Liver (tissue), 9 donors: Measurements from ENCODE around the gene KXD1. TPM values are rescaled to one million over a fixed set of nuclear protein-coding genes. Genes with fewer than 3 reads are reported as not detected.
"Not testable (repeated sequence)": the region's sequence is repeated elsewhere in the genome, so short reads cannot be mapped to it uniquely, and the experiment has no call there.

Source experiments
- DNase-seq: peaks from one replicate; pipeline ENCODE4 v3.0.0-alpha.2; 2017; ENCODE audit warnings: low spot score
- H3K27ac ChIP-seq, 2 donors: one replicate each; pipeline ENCODE4 v1.7.0; 2013; ENCODE audit warnings: inconsistent platforms in 2 of 2, low read length in 2 of 2, control low read depth in 1 of 2, low read depth in 1 of 2, mild to moderate bottlenecking in 1 of 2
- H3K27me3 ChIP-seq, 4 donors: one replicate each; pipeline versions ENCODE4 v1.6.1 to v1.7.0; 2013; ENCODE audit warnings: low read length in 3 of 4, inconsistent platforms in 1 of 4, mild to moderate bottlenecking in 1 of 4, moderate library complexity in 1 of 4; ENCODE audit not compliant: control insufficient read depth in 4 of 4, insufficient read depth in 4 of 4
- H3K36me3 ChIP-seq, 4 donors: one replicate each; pipeline versions ENCODE4 v1.6.1 to v1.7.0; 2013; ENCODE audit warnings: low read length in 3 of 4, mild to moderate bottlenecking in 3 of 4, low read depth in 1 of 4, moderate library complexity in 1 of 4; ENCODE audit not compliant: control insufficient read depth in 4 of 4, insufficient read depth in 3 of 4
- H3K4me1 ChIP-seq, 4 donors: one replicate each; pipeline versions ENCODE4 v1.6.1 to v1.7.0; 2013; ENCODE audit warnings: low read length in 3 of 4, mild to moderate bottlenecking in 3 of 4, moderate library complexity in 1 of 4; ENCODE audit not compliant: control insufficient read depth in 4 of 4, insufficient read depth in 4 of 4
- H3K4me3 ChIP-seq, 3 donors: one replicate each; pipeline versions ENCODE4 v1.6.1 to v1.7.0; 2013; ENCODE audit warnings: low read length in 3 of 3, control low read depth in 1 of 3, low read depth in 1 of 3, mild to moderate bottlenecking in 1 of 3
- H3K9ac ChIP-seq, 2 donors: one replicate each; pipeline ENCODE4 v1.7.0; 2013; ENCODE audit warnings: low read length in 2 of 2, mild to moderate bottlenecking in 2 of 2, moderate library complexity in 2 of 2, control low read depth in 1 of 2, low read depth in 1 of 2
- H3K9me3 ChIP-seq, 4 donors: one replicate each; pipeline versions ENCODE4 v1.6.1 to v1.7.0; 2013; ENCODE audit warnings: low read length in 3 of 4; ENCODE audit not compliant: control insufficient read depth in 4 of 4
- EGR1 ChIP-seq, 2 donors: IDR thresholded peaks; 2 replicates each; pipeline ENCODE4 v1.6.1; 2016 to 2018; ENCODE audit warnings: antibody characterized with exemption in 2 of 2, low read depth in 2 of 2
- FOXA1 ChIP-seq: IDR thresholded peaks from 2 replicates; pipeline ENCODE4 v1.6.1; 2016; ENCODE audit warnings: antibody characterized with exemption
- FOXA2 ChIP-seq: IDR thresholded peaks from 2 replicates; pipeline ENCODE4 v1.6.1; 2016; ENCODE audit warnings: antibody characterized with exemption
- GABPA ChIP-seq, 2 donors: IDR thresholded peaks in 1 of 2; conservative IDR thresholded peaks in 1 of 2; 2 replicates each; pipeline ENCODE4 v1.6.1; 2016; ENCODE audit warnings: antibody characterized with exemption in 2 of 2, mild to moderate bottlenecking in 1 of 2, moderate library complexity in 1 of 2
- HNF4A ChIP-seq, 2 donors: conservative IDR thresholded peaks; 2 replicates each; pipeline ENCODE4 v1.6.1; 2016; ENCODE audit warnings: antibody characterized with exemption in 2 of 2, mild to moderate bottlenecking in 2 of 2
- HNF4G ChIP-seq: IDR thresholded peaks from 2 replicates; pipeline ENCODE4 v1.6.1; 2016; ENCODE audit warnings: antibody characterized with exemption
- NR2F2 ChIP-seq: IDR thresholded peaks from 2 replicates; pipeline ENCODE4 v1.6.1; 2016; ENCODE audit warnings: antibody characterized with exemption
- RAD21 ChIP-seq, 2 donors: IDR thresholded peaks; 2 replicates each; pipeline ENCODE4 v1.6.1; 2016; ENCODE audit warnings: antibody characterized with exemption in 2 of 2, mild to moderate bottlenecking in 2 of 2
- RXRA ChIP-seq, 2 donors: IDR thresholded peaks; 2 replicates each; pipeline ENCODE4 v1.6.1; 2017 to 2018; ENCODE audit warnings: antibody characterized with exemption in 2 of 2, mild to moderate bottlenecking in 1 of 2
- SP1 ChIP-seq: IDR thresholded peaks from 2 replicates; pipeline ENCODE4 v1.6.1; 2018; ENCODE audit warnings: antibody characterized with exemption, mild to moderate bottlenecking
- TAF1 ChIP-seq: conservative IDR thresholded peaks from 2 replicates; pipeline ENCODE4 v1.6.1; 2016; ENCODE audit warnings: antibody characterized with exemption, mild to moderate bottlenecking
- YY1 ChIP-seq: IDR thresholded peaks from 2 replicates; pipeline ENCODE4 v1.6.1; 2016; ENCODE audit warnings: antibody characterized with exemption, mild to moderate bottlenecking
- WGBS: extraction: QIAGEN DNeasy Blood & Tissue Kit; methylation state at CpG from one replicate; pipeline ENCODE4 v1.1.7; 2013; 5-methylcytosine and 5-hydroxymethylcytosine counted together
- polyA plus RNA-seq, 2 donors: library from polyadenylated mRNA; stranded (reverse) in 1 of 2; unstranded in 1 of 2; fragments of 200-250 nt in 1 of 2; fragments of >200 nt in 1 of 2; fragmentation: Nextera tagmentation in 1 of 2; extraction: Ambion mirVana in 1 of 2; gene quantifications; one replicate each; pipeline versions ENCODE4 v1.2.1 to v1.2.3, GENCODE V29; 2013 to 2015
- total RNA-seq, 2 donors: library from RNA; depleted of rRNA; stranded (reverse); fragments of >200 nt; gene quantifications; one replicate each; pipeline ENCODE4 v1.2.3, GENCODE V29; 2014
- TF ChIP-seq, protein P1 (sequence below): fragments of 150-350 bp; IDR thresholded peaks from 2 replicates; pipeline ENCODE4 v1.5.1; 2017; ENCODE audit warnings: improper control_type of control experiment, low read depth, low read length; ENCODE audit not compliant: missing input control
- TF ChIP-seq, protein P2 (sequence below): IDR thresholded peaks from 2 replicates; pipeline ENCODE4 v1.6.1; 2016; ENCODE audit warnings: antibody characterized with exemption
- TF ChIP-seq, protein P3 (sequence below): IDR thresholded peaks from 2 replicates; pipeline ENCODE4 v1.6.1; 2016; ENCODE audit warnings: antibody characterized with exemption
- TF ChIP-seq, protein P4 (sequence below): IDR thresholded peaks from 2 replicates; pipeline ENCODE4 v1.6.1; 2016; ENCODE audit warnings: antibody characterized with exemption, mild to moderate bottlenecking
- donor health status: healthy.
- donor health status: healthy.
- donor health status: healthy.
- donor health status: healthy.
- donor health status: healthy.

KXD1 gene
- total and polyA plus RNA-seq, 4 donors = 31.8 to 53.6 (median 43.4) TPM

DNA sequence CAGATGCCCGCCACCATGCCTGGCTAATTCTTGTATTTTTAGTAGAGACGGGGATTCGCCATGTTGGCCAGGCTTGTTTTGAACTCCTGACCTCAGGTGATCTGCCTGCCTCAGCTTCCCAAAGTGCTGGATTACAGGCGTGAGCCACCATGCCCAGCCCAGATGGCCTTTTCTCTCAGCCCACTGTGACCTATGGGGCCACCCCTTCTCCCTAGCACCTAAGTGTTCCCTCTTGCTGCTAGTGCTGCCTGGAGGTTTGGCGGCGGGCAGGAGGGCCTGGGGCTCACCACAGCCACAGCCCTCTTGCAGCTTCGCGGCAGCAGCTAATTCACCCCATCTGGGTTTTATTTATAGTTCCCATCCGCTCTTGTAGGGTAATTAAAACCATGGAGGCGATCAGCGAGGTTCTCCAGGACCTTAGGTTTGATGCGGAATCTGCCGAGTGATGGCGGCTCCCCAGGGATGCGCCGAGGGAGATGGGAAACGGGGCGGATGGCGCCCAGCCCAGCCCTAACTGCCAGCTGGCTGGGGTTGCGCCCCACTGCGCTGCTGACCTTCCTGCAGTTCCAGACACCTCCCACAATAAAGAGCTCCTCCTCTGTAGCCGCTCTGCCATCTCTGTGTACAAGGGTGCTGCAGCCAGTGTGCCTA is 34.2 kb downstream of the KXD1 start:
- H3K9me3 ChIP-seq = no peaks in the 10 kb centered on the region
- no peak overlapping the region for H3K9ac ChIP-seq
- H3K4me1 ChIP-seq = peaks cover 11 to 26% (median 20%) of the 10 kb centered on the region in 4 donors
- H3K36me3 ChIP-seq = peaks cover 0 to 3% (median 1%) of the 10 kb centered on the region in 4 donors
- TF ChIP-seq SP1 (no peak), YY1 (no peak), FOXA1 (no peak), RXRA (IDR thresholded peaks at IDR 0.05) (no peak), FOXA2 (no peak), EGR1 (IDR thresholded peaks at IDR 0.05; ENCODE audit: low read depth in 2 of 2) (no peak), GABPA (IDR thresholded peaks at IDR 0.05 in 1 of 2, conservative IDR thresholded peaks at IDR 0.05 in 1 of 2) (no peak), HNF4A (conservative IDR thresholded peaks at IDR 0.05) (no peak), NR2F2 (no peak)
- TF ChIP-seq, protein P1, sequence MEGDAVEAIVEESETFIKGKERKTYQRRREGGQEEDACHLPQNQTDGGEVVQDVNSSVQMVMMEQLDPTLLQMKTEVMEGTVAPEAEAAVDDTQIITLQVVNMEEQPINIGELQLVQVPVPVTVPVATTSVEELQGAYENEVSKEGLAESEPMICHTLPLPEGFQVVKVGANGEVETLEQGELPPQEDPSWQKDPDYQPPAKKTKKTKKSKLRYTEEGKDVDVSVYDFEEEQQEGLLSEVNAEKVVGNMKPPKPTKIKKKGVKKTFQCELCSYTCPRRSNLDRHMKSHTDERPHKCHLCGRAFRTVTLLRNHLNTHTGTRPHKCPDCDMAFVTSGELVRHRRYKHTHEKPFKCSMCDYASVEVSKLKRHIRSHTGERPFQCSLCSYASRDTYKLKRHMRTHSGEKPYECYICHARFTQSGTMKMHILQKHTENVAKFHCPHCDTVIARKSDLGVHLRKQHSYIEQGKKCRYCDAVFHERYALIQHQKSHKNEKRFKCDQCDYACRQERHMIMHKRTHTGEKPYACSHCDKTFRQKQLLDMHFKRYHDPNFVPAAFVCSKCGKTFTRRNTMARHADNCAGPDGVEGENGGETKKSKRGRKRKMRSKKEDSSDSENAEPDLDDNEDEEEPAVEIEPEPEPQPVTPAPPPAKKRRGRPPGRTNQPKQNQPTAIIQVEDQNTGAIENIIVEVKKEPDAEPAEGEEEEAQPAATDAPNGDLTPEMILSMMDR = no peak
- TF ChIP-seq, protein P2, sequence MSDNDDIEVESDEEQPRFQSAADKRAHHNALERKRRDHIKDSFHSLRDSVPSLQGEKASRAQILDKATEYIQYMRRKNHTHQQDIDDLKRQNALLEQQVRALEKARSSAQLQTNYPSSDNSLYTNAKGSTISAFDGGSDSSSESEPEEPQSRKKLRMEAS = no peak
- TF ChIP-seq, protein P3, sequence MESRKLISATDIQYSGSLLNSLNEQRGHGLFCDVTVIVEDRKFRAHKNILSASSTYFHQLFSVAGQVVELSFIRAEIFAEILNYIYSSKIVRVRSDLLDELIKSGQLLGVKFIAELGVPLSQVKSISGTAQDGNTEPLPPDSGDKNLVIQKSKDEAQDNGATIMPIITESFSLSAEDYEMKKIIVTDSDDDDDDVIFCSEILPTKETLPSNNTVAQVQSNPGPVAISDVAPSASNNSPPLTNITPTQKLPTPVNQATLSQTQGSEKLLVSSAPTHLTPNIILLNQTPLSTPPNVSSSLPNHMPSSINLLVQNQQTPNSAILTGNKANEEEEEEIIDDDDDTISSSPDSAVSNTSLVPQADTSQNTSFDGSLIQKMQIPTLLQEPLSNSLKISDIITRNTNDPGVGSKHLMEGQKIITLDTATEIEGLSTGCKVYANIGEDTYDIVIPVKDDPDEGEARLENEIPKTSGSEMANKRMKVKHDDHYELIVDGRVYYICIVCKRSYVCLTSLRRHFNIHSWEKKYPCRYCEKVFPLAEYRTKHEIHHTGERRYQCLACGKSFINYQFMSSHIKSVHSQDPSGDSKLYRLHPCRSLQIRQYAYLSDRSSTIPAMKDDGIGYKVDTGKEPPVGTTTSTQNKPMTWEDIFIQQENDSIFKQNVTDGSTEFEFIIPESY = no peak
- no peak overlapping the region for H3K27ac ChIP-seq
- no peak overlapping the region for H3K4me3 ChIP-seq
- no peak for DNase-seq
- WGBS = 96% methylated on average over 22 of the region's 22 CpGs
- peaks cover 0 to 5% (median under 1%) of the 10 kb centered on the region in 4 donors for H3K27me3 ChIP-seq

DNA sequence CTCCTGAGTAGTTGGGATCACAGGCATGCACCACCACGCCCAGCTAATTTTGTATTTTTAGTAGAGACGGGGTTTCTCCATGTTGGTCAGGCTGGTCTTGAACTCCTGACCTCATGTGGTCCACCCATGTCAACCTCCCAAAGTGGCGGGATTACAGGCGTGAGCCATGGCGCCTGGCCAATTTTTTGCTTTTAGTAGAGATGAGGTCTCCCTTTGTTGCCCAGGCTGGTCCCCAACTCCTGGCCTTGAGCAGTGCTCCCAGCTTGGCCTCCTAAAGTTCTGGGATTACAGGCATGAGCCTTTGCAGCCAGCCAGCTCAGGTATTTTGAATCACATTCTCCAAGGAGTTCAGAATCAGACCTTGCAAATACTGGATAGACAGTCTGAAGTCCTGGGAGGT is 35.1 kb downstream of the KXD1 start:
- H3K4me3 ChIP-seq, H3K27ac ChIP-seq, DNase-seq, H3K27me3 ChIP-seq, H3K9me3 ChIP-seq, H3K9ac ChIP-seq, H3K36me3 ChIP-seq: not testable (repeated sequence)
- 86% methylated on average over 5 of the region's 5 CpGs for WGBS
- peaks cover 11 to 26% (median 21%) of the 10 kb centered on the region in 4 donors for H3K4me1 ChIP-seq

DNA sequence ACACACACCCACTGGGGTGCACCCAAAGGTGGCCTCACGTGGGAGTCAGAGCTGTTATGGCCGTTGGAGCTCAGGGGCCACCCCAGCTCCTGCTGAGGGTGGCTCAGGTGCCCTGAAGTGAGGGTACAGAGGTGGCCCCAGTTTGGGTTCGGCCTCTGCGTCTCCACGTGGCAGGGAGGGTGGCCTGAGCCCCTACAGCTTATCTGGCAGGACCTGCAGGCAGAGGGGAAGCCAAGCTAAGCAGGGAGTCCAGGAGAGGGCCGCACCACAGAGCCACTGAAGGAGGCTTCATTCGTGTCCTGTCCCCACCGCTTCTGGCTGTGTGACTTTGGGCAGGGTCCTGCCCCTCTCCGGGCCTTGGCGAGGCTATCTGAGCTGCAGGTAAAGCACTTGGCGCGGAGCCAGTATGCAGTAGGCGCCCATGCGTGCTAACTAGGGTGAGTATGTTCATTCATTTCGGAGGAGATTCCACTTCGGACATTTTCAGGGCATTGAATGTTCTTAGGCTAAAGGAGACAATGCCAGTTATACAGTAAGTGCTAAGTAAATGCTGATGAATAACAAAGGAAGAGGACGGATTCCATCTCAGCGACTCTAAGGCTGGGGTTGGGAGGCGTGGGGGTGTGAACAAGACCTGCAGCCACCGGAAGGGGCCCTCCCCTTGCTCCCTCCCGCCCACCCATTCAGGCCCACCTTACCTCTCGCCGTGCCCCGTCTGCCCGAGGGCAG is 35.9 kb downstream of the KXD1 start:
- H3K9me3 ChIP-seq = no peaks in the 10 kb centered on the region
- peaks cover 0 to 5% (median under 1%) of the 10 kb centered on the region in 4 donors for H3K27me3 ChIP-seq
- no peak overlapping the region for H3K9ac ChIP-seq
- DNase-seq = no peak
- peaks cover 11 to 25% (median 16%) of the 10 kb centered on the region in 4 donors for H3K4me1 ChIP-seq
- no peak overlapping the region for H3K27ac ChIP-seq
- H3K4me3 ChIP-seq = peak overlapping the region in 1 of 3 donors; percentile 26
- 42% methylated on average over 25 of the region's 25 CpGs for WGBS
- H3K36me3 ChIP-seq = peaks cover 0 to 3% (median 1%) of the 10 kb centered on the region in 4 donors
- TF ChIP-seq FOXA1 (no peak), RXRA (IDR thresholded peaks at IDR 0.05) (no peak), RAD21 (IDR thresholded peaks at IDR 0.05) (no peak), FOXA2 (no peak), HNF4G (no peak), TAF1 (no peak)
- TF ChIP-seq, protein P1 = no peak
- TF ChIP-seq, protein P2 = no peak
- TF ChIP-seq, protein P4, sequence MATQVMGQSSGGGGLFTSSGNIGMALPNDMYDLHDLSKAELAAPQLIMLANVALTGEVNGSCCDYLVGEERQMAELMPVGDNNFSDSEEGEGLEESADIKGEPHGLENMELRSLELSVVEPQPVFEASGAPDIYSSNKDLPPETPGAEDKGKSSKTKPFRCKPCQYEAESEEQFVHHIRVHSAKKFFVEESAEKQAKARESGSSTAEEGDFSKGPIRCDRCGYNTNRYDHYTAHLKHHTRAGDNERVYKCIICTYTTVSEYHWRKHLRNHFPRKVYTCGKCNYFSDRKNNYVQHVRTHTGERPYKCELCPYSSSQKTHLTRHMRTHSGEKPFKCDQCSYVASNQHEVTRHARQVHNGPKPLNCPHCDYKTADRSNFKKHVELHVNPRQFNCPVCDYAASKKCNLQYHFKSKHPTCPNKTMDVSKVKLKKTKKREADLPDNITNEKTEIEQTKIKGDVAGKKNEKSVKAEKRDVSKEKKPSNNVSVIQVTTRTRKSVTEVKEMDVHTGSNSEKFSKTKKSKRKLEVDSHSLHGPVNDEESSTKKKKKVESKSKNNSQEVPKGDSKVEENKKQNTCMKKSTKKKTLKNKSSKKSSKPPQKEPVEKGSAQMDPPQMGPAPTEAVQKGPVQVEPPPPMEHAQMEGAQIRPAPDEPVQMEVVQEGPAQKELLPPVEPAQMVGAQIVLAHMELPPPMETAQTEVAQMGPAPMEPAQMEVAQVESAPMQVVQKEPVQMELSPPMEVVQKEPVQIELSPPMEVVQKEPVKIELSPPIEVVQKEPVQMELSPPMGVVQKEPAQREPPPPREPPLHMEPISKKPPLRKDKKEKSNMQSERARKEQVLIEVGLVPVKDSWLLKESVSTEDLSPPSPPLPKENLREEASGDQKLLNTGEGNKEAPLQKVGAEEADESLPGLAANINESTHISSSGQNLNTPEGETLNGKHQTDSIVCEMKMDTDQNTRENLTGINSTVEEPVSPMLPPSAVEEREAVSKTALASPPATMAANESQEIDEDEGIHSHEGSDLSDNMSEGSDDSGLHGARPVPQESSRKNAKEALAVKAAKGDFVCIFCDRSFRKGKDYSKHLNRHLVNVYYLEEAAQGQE = no peak
